ENCODE measurements around the gene CCDC61. TPM values are rescaled to one million over a fixed set of nuclear protein-coding genes. Genes with fewer than 3 reads are reported as not detected.
A peak's percentile ranks its signal among the peaks of the same experiment; 100 is the strongest.

The CCDC61 gene
- total RNA-seq, 1 experiment from 2014 or later = 31.0 TPM

- intact Hi-C loops (cut with micrococcal nuclease; ENCODE audit: unreplicated experiment) = no loop called here
- no peak for TF ChIP-seq CTCF (IDR thresholded peaks at IDR 0.05; ENCODE audit: unreplicated experiment)
- no peaks in the 10 kb centered on the region for H3K9me3 Mint-ChIP-seq (ENCODE audit: low read depth, unreplicated experiment)
- no peak overlapping the region for H3K4me3 Mint-ChIP-seq (ENCODE audit: low read depth, unreplicated experiment)
- peaks cover 15% of the 10 kb centered on the region for H3K4me1 Mint-ChIP-seq (ENCODE audit: low read depth, unreplicated experiment)
- no peaks in the 10 kb centered on the region for H3K36me3 Mint-ChIP-seq (ENCODE audit: insufficient read depth, unreplicated experiment)
- H3K27me3 Mint-ChIP-seq (ENCODE audit: unreplicated experiment) = peaks cover 92% of the 10 kb centered on the region
- no peak for DNase-seq
- BruUV-seq (replicated peaks) = no TSS peak
- no peak overlapping the region for H3K27ac Mint-ChIP-seq (ENCODE audit: unreplicated experiment)
- CTCF ChIA-PET = interaction anchor here (1.7 kb wide), 1 partner anchor 10 kb away, joined by 6 read pairs; no protein-coding TSS in a partner anchor
Measured at GRCh38 chr19:45971260-45971902, 23.9 kb upstream of the CCDC61 start.

GRCh38 chr19:45972081-45972946 is 23.0 kb upstream of the CCDC61 start:
- Mint-ChIP-seq H3K9me3 (ENCODE audit: low read depth, unreplicated experiment) (no peaks in the 10 kb centered on the region), H3K4me3 (ENCODE audit: low read depth, unreplicated experiment) (no peak overlapping the region), H3K27me3 (ENCODE audit: unreplicated experiment) (peaks cover 92% of the 10 kb centered on the region), H3K4me1 (ENCODE audit: low read depth, unreplicated experiment) (peaks cover 15% of the 10 kb centered on the region), H3K27ac (ENCODE audit: unreplicated experiment) (peak overlapping the region; percentile 4), H3K36me3 (ENCODE audit: insufficient read depth, unreplicated experiment) (no peaks in the 10 kb centered on the region)
- CTCF ChIA-PET = interaction anchor here (1.7 kb wide), 1 partner anchor 11 kb away, joined by 6 read pairs; no protein-coding TSS in a partner anchor
- TF ChIP-seq CTCF (IDR thresholded peaks at IDR 0.05; ENCODE audit: unreplicated experiment) = no peak
- intact Hi-C loops (cut with micrococcal nuclease; ENCODE audit: unreplicated experiment) = no loop called here
- DNase-seq = no peak
- BruUV-seq (replicated peaks) = no TSS peak

- H3K27ac Mint-ChIP-seq (ENCODE audit: unreplicated experiment) = no peak overlapping the region
- intact Hi-C loops (cut with micrococcal nuclease; ENCODE audit: unreplicated experiment) = no loop called here
- peaks cover 92% of the 10 kb centered on the region for H3K27me3 Mint-ChIP-seq (ENCODE audit: unreplicated experiment)
- TF ChIP-seq CTCF (IDR thresholded peaks at IDR 0.05; ENCODE audit: unreplicated experiment) = no peak
- no TSS peak for BruUV-seq (replicated peaks)
- H3K4me1 Mint-ChIP-seq (ENCODE audit: low read depth, unreplicated experiment) = peaks cover 15% of the 10 kb centered on the region
- DNase-seq = no peak
- H3K4me3 Mint-ChIP-seq (ENCODE audit: low read depth, unreplicated experiment) = no peak overlapping the region
- H3K9me3 Mint-ChIP-seq (ENCODE audit: low read depth, unreplicated experiment) = no peaks in the 10 kb centered on the region
- no peaks in the 10 kb centered on the region for H3K36me3 Mint-ChIP-seq (ENCODE audit: insufficient read depth, unreplicated experiment)
- CTCF ChIA-PET = interaction anchor here (1.7 kb wide), 1 partner anchor 12 kb away, joined by 6 read pairs; no protein-coding TSS in a partner anchor
Measured at GRCh38 chr19:45972947-45973540, 22.2 kb upstream of the CCDC61 start.

- no TSS peak for BruUV-seq (replicated peaks)
Measured at GRCh38 chr19:45973553-45974338, 21.5 kb upstream of the CCDC61 start, which contains the start of gene NOVA2. Gene NOVA2 (minus strand): TSS chr19:45973865. CDS start chr19:45973351, 514 bp downstream.

More at GRCh38 chr19:45973553-45974338, 21.5 kb upstream of the CCDC61 start, which contains the start of gene NOVA2:
- H3K9me3 Mint-ChIP-seq (ENCODE audit: low read depth, unreplicated experiment) = no peaks in the 10 kb centered on the region
- H3K4me1 Mint-ChIP-seq (ENCODE audit: low read depth, unreplicated experiment) = peaks cover 15% of the 10 kb centered on the region
- H3K36me3 Mint-ChIP-seq (ENCODE audit: insufficient read depth, unreplicated experiment) = no peaks in the 10 kb centered on the region
- H3K27ac Mint-ChIP-seq (ENCODE audit: unreplicated experiment) = no peak within 1 kb of the TSS
- no peak for TF ChIP-seq CTCF (IDR thresholded peaks at IDR 0.05; ENCODE audit: unreplicated experiment)
- H3K27me3 Mint-ChIP-seq (ENCODE audit: unreplicated experiment) = peaks cover 92% of the 10 kb centered on the region
- intact Hi-C loops (cut with micrococcal nuclease; ENCODE audit: unreplicated experiment) = no loop called here
- peak; percentile 39 for DNase-seq
- CTCF ChIA-PET = interaction anchor here (1.2 kb wide), 1 partner anchor 205 kb away, joined by 4 read pairs; the partner anchor contains the start of gene SIX5
- H3K4me3 Mint-ChIP-seq (ENCODE audit: low read depth, unreplicated experiment) = no peak within 1 kb of the TSS

Measured in Calu3 (cell line).